SJCRH30 (cell line): ENCODE data around the gene SLC16A5. TPM values are rescaled to one million over a fixed set of nuclear protein-coding genes. Genes with fewer than 3 reads are reported as not detected.
A peak's percentile ranks its signal among the peaks of the same experiment; 100 is the strongest.
"Not testable (repeated sequence)": the region's sequence is repeated elsewhere in the genome, so short reads cannot be mapped to it uniquely, and the experiment has no call there.

ENCODE experiments used
- DNase-seq, 2 experiments: peaks; one replicate each; pipeline ENCODE4 v3.0.0-alpha.2; 2015 to 2020
- H3K27ac ChIP-seq: fragments of 250-450 bp; sonication (Bioruptor Pico); 2 replicates; pipeline ENCODE4 v1.5.1; 2020; ENCODE audit warnings: mild to moderate bottlenecking, moderate library complexity
- H3K27me3 ChIP-seq: fragments of 250-450 bp; sonication (Bioruptor Pico); 2 replicates; pipeline ENCODE4 v1.5.1; 2020; ENCODE audit warnings: mild to moderate bottlenecking, moderate library complexity
- H3K36me3 ChIP-seq: fragments of 250-450 bp; sonication (Bioruptor Pico); 2 replicates; pipeline ENCODE4 v1.5.1; 2020; ENCODE audit warnings: mild to moderate bottlenecking, moderate library complexity
- H3K4me1 ChIP-seq: fragments of 250-450 bp; sonication (Bioruptor Pico); 2 replicates; pipeline ENCODE4 v1.5.1; 2020; ENCODE audit warnings: mild to moderate bottlenecking, moderate library complexity
- H3K4me3 ChIP-seq: fragments of 250-450 bp; sonication (Bioruptor Pico); 2 replicates; pipeline ENCODE4 v1.5.1; 2020; ENCODE audit warnings: mild to moderate bottlenecking, moderate library complexity
- H3K9me3 ChIP-seq: fragments of 250-450 bp; sonication (Bioruptor Pico); replicated peaks from 2 replicates; pipeline ENCODE4 v1.5.1; 2020; ENCODE audit warnings: mild to moderate bottlenecking, moderate library complexity
- total RNA-seq: library from RNA; depleted of rRNA; stranded (reverse); fragments of >200 nt; shearing (Covaris generic); gene quantifications from 2 replicates; pipeline ENCODE4 v1.2.3, GENCODE V29; 2014

SLC16A5 gene
- total RNA-seq, 1 experiment from 2014 or later, result 0.04 TPM

DNA sequence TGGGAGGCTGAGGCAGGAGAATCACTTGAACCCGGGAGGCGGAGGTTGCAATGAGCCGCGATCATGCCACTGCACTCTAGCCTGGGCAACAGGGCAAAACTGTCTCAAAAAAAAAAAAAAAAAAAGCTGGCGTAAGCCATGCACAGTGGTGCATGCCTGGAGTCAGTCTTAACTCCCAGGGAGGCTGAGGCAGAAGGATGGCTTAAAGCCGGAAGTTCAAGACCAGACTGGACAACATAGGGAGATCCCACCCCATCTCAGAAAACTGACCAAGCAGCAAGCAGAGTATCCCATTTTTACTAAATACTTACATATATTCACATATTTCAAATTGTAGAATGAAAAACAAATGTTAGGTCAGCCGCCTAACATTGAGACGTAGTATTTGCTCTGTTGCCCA lies 39.2 kb downstream of the SLC16A5 start:
- H3K27me3 ChIP-seq, result no peaks in the 10 kb centered on the region
- H3K4me1 ChIP-seq, result no peaks in the 10 kb centered on the region
- H3K27ac ChIP-seq, result no peak overlapping the region
- DNase-seq, result no peak
- H3K36me3 ChIP-seq, result no peaks in the 10 kb centered on the region
- H3K9me3 ChIP-seq, result no peaks in the 10 kb centered on the region
- no peak overlapping the region for H3K4me3 ChIP-seq

- H3K36me3 ChIP-seq, H3K27ac ChIP-seq, H3K4me1 ChIP-seq, H3K27me3 ChIP-seq, DNase-seq, H3K4me3 ChIP-seq, H3K9me3 ChIP-seq: not testable (repeated sequence)
Observed at GRCh38 chr17:75127936-75128335, 40.2 kb downstream of the SLC16A5 start.

DNA sequence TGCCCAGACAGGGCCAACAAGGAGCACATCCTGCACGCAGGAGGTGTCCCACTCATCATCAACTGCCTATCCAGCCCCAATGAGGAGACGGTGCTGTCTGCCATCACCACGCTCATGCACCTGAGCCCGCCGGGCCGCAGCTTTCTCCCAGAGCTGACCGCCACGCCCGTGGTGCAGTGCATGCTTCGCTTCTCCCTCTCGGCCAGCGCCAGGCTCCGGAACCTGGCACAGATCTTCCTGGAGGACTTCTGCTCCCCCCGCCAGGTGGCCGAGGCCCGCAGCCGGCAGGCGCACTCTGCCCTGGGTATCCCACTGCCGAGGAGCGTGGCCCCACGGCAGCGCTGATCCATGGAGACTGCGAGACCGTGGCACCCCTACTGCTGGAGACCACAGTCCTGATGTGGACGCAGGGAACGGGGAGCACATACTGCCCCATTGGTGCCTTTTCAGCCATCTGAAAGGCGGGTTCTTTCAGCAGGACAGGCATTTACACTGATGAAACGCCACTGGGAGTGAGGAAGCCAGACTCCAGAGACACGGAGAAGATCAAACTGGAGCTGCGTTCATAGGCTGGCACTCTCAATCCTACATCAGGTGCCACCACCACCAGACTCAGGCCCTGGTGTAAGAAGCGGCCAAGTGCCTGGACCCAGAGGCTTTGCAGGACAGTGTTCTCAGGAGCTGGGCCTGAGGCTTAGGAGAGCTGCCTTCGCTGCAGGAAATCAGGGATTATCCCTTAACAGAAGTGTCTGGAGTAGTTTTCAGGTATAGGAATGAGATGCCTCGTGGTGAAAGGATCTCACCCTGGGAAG lies 41.1 kb downstream of the SLC16A5 start:
- H3K4me1 ChIP-seq, result no peaks in the 10 kb centered on the region
- H3K27me3 ChIP-seq, result no peaks in the 10 kb centered on the region
- H3K4me3 ChIP-seq, result no peak overlapping the region
- no peaks in the 10 kb centered on the region for H3K9me3 ChIP-seq
- DNase-seq, result no peak
- H3K27ac ChIP-seq, result no peak overlapping the region
- H3K36me3 ChIP-seq, result no peaks in the 10 kb centered on the region

- Histone ChIP-seq H3K9me3 (no peaks in the 10 kb centered on the region), H3K4me3 (no peak overlapping the region), H3K36me3 (no peaks in the 10 kb centered on the region; the same call in 1 of the 2 replicates), H3K4me1 (no peaks in the 10 kb centered on the region), H3K27ac (no peak overlapping the region), H3K27me3 (no peaks in the 10 kb centered on the region)
- DNase-seq, result no peak
Observed at GRCh38 chr17:75129576-75129975, 41.8 kb downstream of the SLC16A5 start.

DNA sequence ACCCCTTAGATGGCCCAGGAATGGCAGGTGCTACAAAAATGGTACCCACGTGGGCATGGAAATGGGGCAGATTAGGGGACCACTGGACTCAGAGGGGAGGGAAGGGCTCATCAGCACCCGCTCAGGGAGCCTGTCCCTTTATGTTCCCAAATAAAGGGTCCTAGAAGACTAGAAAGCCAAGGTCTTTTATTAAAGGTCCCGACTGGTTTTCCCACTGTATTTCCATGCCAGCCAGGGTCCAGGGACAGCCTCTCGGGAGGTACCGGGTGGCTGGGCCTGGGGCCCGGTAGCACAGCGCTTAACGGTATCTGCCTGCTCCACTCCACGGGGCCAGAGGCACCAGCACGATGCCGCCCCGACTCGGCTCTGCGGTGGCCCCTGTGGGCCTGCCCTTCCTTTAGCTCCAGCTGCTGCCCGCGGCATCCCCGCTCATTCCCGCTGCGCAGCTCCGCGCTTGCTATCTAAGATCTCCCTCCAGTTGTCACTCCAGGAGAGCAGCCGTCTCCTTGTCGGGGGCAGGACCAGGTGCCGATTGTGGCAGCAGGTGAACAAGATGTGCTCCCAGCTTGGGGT lies 42.4 kb downstream of the SLC16A5 start:
- H3K27ac ChIP-seq, result no peak overlapping the region
- H3K4me1 ChIP-seq, result no peaks in the 10 kb centered on the region
- H3K36me3 ChIP-seq, result peaks cover 2% of the 10 kb centered on the region
- H3K9me3 ChIP-seq, result no peaks in the 10 kb centered on the region
- H3K4me3 ChIP-seq, result peak overlapping the region; percentile 81
- no peak for DNase-seq
- no peaks in the 10 kb centered on the region for H3K27me3 ChIP-seq

GRCh38 chr17:75130632-75131277 lies 43.0 kb downstream of the SLC16A5 start:
- Histone ChIP-seq H3K36me3 (peaks cover 8% of the 10 kb centered on the region), H3K4me1 (no peaks in the 10 kb centered on the region), H3K9me3 (no peaks in the 10 kb centered on the region), H3K4me3 (peak overlapping the region; percentile 81), H3K27ac (peak overlapping the region; percentile 58), H3K27me3 (no peaks in the 10 kb centered on the region)
- DNase-seq, result peak; percentile 59 to 66

- DNase-seq, result peak; percentile 94
Observed at GRCh38 chr17:75131278-75132017, 43.7 kb downstream of the SLC16A5 start, which contains the start of gene NT5C. TSS of gene NT5C (minus strand) at chr17:75131742. CDS start at chr17:75131707, 35 bp downstream.

DNA sequence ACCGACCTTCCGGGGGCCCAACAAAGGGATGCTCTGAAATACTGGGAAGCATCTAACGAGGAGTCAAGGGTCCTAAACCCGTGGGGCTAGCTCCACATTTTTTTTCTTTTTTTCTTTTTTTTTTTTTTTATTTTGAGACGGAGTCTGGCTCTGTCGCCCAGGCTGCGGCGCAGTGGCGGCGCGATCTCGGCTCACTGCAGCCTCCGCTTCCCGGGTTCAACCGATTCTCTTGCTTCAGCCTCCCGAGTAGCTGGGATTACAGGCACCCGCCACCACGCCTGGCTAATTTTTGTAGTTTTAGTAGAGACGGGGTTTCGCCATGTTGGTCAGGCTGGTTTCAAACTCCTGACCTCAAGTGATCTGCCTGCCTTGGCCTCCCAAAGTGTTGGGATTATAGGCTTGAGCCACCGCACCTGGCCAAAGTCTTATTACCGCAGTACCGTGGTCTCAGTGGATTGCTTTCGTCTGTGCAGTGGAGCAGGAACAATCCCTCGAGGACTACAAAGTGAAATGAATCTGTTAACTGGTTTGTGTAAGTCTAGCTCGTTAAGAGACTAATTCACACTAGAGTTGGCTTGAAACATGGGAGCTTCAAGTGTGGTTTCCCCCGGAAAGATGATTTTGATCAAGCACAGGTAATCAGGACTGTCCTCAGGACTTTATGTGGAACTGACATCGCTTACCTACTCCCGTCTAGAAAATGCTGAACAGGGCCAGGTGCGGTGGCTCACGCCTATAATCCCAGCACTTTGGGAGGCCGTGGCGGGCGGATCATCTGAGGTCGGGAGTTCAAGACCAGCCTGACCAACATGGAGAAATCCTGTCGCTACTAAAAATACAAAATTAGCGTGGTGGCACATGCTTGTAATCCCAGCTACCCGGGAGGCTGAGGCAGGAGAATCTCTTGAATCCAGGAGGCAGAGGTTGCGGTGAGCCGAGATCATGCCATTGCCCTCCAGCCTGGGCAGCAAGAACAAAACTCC lies 44.6 kb downstream of the SLC16A5 start:
- Histone ChIP-seq H3K36me3 (peaks cover 12% of the 10 kb centered on the region), H3K4me3 (peak overlapping the region; percentile 81), H3K27ac (peak overlapping the region; percentile 58)
- H3K4me1 ChIP-seq, H3K9me3 ChIP-seq, H3K27me3 ChIP-seq: not testable (repeated sequence)
- DNase-seq, result peak in 1 of 2 experiments; percentile 46

More at GRCh38 chr17:75131278-75132017, 43.7 kb downstream of the SLC16A5 start, which contains the start of gene NT5C:
- Histone ChIP-seq H3K36me3 (peaks cover 8% of the 10 kb centered on the region), H3K4me3 (peak within 1 kb of the TSS; percentile 81), H3K4me1 (no peaks in the 10 kb centered on the region), H3K27ac (peak within 1 kb of the TSS; percentile 58), H3K27me3 (no peaks in the 10 kb centered on the region), H3K9me3 (no peaks in the 10 kb centered on the region)

GRCh38 chr17:75133001-75133400 lies 45.2 kb downstream of the SLC16A5 start:
- Histone ChIP-seq H3K36me3 (peaks cover 16% of the 10 kb centered on the region), H3K27ac (no peak overlapping the region), H3K4me3 (no peak overlapping the region), H3K9me3 (no peaks in the 10 kb centered on the region), H3K27me3 (no peaks in the 10 kb centered on the region), H3K4me1 (no peaks in the 10 kb centered on the region)
- DNase-seq, result no peak

DNA sequence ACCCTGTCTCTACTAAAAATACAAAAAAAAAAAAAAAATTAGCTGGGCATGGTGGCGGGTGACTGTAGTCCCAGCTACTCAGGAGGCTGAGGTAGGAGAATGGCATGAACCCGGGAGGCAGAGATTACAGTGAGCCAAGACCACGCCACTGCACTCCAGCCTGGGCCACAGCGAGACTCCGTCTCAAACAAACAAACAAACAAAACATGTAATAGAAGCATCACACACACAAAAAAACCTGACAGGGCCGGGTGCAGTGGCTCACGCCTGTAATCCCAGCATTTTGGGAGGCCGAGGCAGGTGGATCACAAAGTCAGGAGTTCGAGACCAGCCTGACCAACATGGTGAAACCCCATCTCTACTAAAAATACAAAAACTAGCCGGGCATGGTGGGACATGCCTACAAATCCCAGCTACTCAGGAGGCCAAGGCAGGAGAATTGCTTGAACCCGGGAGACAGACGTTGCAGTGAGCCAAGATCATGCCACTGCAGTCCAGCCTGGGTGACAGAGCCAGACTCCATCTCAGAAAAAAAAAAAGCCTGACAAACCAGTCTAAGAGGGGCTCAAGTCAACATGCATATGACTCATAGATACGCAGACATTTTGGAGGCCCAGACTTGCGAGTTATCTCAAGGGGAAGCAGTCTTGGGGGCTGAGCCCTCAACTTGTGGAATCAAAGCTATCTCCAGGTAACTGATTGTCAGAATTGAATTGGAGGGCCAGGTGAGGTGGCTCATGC lies 46.0 kb downstream of the SLC16A5 start:
- H3K27ac ChIP-seq, H3K27me3 ChIP-seq, H3K9me3 ChIP-seq, DNase-seq, H3K4me3 ChIP-seq, H3K4me1 ChIP-seq: not testable (repeated sequence)
- peaks cover 24% of the 10 kb centered on the region for H3K36me3 ChIP-seq

DNA sequence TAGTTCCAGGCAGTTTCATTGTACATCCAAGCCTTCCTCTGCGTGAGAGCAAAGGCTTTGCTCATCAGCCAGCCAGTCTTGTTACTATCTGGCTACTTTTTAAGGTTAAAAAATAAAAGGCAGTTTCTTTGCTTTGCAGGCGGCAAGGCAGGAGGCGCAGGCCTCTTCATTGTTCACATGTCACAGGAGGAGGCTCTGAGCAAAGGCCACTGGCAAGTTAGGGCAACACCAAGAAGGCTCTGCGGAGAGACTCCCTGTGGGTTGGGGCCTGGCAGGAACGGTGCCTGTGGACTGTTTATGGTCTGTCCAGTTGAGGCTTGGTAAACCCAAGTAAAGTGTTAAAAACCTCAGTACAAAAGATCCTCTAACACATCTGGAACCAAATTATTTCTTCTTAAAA lies 47.7 kb downstream of the SLC16A5 start:
- Histone ChIP-seq H3K36me3 (peaks cover 41% of the 10 kb centered on the region), H3K27me3 (no peaks in the 10 kb centered on the region), H3K4me1 (no peaks in the 10 kb centered on the region; the same call in 1 of the 2 replicates), H3K9me3 (no peaks in the 10 kb centered on the region), H3K27ac (no peak overlapping the region), H3K4me3 (no peak overlapping the region)
- DNase-seq, result no peak

GRCh38 chr17:75135946-75136345 lies 48.2 kb downstream of the SLC16A5 start:
- peaks cover 46% of the 10 kb centered on the region for H3K36me3 ChIP-seq
- H3K9me3 ChIP-seq, result no peaks in the 10 kb centered on the region
- H3K4me3 ChIP-seq, result no peak overlapping the region
- no peak for DNase-seq
- no peaks in the 10 kb centered on the region; the same call in 1 of the 2 replicates for H3K4me1 ChIP-seq
- H3K27ac ChIP-seq, result no peak overlapping the region
- no peaks in the 10 kb centered on the region for H3K27me3 ChIP-seq

DNA sequence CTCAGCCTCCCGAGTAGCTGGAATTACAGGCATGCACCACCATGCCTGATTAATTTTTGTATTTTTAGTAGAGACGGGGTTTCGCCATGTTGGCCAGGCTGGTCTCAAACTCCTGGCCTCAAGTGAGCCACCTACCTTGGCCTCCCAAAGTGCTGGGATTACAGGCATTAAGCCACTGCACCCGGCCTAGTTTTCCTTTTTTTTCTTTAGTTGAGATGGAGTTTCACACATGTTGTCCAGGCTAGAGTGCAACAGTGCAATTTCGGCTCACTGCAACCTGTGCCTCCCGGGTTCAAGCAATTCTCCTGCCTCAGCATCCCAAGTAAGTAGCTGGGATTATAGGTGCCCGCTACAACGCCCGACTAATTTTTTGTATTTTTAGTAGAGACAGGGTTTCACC lies 50.0 kb downstream of the SLC16A5 start:
- DNase-seq, H3K4me3 ChIP-seq, H3K27me3 ChIP-seq, H3K9me3 ChIP-seq, H3K27ac ChIP-seq, H3K4me1 ChIP-seq: not testable (repeated sequence)
- peaks cover 60% of the 10 kb centered on the region for H3K36me3 ChIP-seq
